NCI-H1417 (cell line): ENCODE results near the gene SLAMF6.
A peak's percentile ranks its signal among the peaks of the same experiment; 100 is the strongest.
"Not testable (repeated sequence)": the region's sequence is repeated elsewhere in the genome, so short reads cannot be mapped to it uniquely, and the experiment has no call there.

Experiments used
- DNase-seq, 3 experiments: peaks; one replicate each; lab custom pipeline; 2025; lab: John Stamatoyannopoulos, UW

The SLAMF6 gene

DNA sequence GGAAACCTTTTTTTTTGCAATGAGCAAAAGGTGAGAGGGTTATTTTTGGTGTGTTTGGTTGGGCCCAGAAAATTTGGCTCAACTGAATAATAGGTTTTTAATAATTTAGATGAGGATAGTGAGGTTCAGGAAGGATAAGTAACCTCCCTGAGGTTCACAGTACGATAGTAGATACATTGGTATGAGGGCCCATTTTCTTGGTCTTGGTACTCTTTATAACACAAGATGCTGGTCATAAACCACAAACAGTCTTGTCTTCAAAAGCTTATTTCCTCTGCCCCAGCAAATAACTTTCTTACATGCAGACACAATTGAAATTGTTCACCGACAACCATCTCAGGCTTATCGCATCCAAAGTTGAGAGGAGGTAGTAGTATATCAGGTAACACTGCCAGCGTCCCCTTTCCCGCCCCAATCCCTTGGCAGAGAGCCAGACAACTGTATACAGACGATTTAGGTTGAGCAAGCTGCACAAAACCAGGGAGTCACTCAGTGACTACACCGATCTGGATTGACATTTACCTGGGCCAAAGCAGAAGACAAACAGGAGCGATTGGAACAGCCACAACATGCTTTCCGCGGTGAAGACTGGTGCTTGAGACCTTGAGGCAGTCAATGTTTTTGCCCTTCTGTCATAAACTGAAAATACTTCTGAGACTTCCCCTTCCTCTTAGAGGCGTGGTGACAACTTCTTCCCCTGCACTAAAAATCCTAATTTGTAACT is at the start of gene SLAMF6:
Gene SLAMF6, minus strand, starts transcription at position 634 of the 724 bp plus-strand sequence. Its CDS starts 63 bp downstream, at position 571.
- no peak for DNase-seq

DNA sequence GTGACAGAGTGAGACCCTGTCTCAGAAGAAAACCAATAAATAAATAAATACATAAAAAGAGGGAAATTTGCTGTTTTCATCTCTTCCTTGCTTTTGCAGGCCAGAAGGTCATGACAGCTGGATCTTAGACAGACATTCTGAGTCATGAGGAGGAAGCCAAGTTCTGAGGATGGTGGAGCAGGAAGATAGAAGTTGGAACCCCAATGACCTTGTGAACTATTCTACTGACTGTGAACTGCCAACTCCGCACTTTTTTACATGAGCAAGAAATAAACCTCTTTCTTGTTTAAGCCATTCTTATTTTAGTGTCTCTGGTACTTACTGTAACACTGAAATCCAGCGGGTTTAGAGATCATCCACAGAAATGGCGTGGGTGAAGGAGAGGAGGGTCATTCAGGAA is 47.8 kb upstream of the SLAMF6 start:
- no peak for DNase-seq

DNA sequence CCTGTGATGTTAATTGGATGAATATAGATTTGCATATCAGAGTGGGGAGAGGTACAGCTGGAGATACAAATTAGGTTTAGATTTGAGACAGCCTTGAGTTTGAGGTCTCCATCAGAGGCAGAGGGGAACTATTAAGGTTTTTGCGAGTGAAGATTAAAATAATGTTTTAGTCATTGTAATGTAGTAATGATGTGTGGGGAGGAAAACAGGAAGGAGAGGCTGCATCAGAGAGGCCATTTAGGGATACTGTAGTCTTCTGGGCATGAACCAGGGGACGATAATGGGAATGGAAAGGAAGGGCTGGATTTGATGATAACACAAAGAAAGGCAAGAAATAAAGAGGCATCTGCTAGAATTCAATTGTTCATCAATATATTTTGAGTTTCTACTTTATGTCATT is 46.8 kb upstream of the SLAMF6 start:
- no peak for DNase-seq

DNA sequence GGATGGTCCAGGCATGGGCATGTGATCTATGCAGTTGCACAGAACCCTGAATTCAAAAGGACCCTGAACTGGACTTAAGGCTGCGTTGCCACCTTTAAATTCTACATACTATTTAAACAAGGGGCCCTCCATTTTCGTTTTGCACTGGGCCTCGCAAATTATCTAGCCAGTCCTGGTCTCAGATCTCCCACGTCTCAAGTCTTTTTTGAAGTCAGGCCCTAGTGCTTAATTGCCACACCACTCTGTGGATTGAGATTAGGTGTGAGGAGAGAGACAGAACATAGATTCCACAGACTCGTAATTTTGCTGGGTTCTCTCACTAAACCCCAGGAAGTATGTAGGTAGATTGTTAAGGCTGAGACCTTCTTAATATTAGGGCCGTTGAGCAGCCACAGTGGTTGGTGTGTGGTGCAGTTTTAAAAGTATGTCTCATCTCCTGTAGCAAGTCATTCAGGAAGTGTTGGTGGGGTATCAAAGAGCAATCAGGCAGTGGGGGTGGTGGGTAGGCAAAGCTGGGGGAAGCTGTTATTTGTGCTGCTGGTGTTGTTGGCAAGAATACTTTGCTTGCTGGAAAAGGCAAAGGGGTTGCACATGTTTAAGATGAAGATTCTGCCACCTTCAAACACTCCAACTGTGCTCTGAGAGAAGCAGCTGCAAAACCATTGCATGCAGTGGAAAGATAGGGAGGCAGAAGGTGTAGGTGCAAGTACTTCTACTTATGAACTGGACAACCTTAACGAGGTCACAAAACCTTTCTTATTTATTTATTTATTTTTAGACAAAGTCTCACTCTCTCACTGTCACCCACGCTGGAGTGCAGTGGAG is 45.0 kb upstream of the SLAMF6 start:
- DNase-seq = no peak

DNA sequence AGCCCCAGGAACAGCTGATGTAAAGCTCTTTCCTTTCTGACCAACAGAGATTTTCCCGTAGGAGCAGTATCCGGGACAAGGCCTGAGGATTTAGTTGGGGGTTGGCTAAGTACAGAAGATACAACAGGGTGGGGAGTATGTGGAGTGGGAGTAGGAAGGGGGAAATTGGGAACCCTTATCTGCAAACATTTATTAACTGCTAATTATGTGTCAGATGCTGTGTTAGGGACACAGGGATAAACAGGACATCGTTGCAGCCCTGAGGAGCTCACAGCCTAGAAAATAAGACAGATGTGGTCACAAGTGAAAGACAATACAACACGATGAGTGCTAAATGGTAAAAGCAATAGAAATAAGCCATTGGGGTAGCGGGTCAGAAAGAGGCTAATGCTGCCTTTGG is 44.3 kb upstream of the SLAMF6 start:
- DNase-seq = no peak

DNA sequence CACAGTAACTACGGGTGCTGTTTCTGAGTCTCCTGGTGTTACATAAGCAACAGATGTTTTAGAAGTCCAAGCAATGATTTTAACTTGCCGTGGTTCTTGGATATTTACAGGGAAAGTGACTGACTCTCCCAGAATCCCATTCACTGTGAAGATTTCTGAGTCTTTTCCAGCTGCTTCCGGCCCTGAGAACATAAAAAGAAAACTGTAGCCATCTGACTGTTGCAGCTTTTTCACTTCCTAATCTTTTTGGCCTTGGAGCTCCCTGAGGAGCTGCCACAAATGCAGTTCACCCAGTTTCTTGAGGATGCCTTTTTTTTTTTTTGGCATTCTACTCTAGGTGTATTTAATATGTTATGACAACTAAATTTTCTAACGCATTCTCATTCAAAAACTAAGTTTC is 42.5 kb upstream of the SLAMF6 start:
- no peak for DNase-seq

DNA sequence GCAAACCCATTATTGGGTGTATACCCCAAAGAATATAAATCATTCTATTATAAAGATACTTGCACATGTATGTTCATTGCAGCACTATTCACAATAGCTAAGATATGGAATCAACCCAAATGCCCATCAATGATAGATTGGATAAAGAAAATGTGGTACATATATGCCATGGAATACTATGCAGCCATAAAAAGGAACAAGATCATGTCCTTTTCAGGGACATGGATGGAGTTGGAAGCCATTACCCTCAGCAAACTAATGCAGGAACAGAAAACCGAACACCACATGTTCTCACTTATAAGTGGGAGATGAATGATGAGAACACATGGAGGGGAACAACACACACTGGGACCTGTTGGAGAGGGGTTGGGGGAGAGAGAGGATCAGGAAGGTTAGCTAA is 40.2 kb upstream of the SLAMF6 start:
- not testable (repeated sequence) for DNase-seq

DNA sequence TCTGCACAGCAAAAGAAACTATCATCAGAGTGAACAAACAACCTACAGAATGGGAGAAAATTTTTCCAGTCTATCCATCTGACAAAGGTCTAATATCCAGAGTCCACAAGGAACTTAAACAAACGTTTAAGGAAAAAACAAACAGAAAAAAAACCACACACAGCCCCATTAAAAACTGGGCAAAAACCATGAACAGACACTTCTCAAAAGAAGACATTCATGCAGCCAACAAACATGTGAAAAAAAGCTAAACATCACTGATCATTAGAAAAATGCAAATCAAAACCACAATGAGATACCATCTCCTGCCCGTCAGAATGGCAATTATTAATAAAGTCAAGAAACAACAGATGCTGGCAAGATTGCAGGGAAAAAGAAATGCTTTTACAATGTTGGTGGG is 39.7 kb upstream of the SLAMF6 start:
- DNase-seq = not testable (repeated sequence)

DNA sequence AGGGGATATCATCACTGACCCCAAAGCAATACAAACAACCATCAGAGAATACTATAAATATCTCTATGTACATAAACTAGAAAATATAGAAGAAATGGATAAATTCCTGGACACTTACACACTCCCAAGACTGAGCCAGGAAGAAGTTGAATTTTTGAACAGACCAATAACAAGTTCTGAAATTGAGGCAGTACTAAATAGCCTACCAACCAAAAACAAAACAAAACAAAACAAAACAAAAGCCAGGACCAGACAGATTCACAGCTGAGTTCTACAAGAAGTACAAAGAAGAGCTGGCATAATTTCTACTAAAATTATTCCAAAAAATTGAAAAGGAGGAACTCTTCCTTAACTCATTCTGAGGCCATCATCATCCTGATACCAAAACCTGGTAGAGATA is 37.8 kb upstream of the SLAMF6 start:
- DNase-seq = no peak

DNA sequence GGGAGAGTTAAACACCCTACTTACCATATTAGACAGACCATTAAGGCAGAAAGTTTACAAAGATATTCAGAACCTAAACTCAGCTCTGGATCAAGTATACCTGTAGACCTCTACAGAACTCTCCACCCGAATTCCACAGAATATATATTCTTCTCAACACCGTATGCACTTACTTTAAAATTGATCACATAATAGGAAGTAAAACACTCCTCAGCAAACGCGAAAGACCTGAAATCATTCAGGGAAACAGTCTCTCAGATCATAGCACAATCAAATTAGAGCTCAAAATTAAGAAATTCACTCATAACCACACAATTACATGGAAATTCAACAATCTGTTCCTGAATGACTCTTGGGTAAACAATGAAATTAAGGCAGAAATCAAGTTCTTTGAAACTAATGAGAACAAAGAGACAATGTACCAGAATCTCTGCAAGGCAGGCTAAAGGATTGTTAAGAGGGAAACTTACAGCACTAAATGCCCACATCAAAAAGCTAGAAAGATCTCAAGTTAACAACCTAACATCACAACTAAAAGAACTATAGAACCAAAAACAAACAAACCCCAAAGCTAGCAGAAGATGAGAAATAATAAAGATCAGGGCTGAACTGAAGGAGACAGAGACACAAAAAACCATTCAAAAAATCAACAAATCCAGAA is 37.1 kb upstream of the SLAMF6 start:
- no peak for DNase-seq

DNA sequence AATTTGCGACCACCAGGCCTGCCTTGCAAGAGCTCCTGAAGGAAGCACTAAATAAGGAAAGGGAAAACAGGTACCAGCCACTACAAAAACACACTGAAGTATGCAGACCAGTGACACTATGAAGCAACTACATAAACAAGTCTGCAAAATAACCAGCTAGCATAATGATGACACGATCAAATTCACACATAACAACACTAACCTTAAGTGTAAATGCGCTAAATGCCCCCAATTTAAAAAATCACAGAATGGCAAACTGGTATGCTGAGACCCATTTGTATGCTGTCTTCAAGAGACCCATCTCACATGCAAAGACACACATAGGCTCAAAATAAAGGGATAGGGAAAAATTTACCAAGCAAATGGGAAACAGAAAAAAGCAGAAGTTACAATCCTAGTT is 36.4 kb upstream of the SLAMF6 start:
- DNase-seq = not testable (repeated sequence)

DNA sequence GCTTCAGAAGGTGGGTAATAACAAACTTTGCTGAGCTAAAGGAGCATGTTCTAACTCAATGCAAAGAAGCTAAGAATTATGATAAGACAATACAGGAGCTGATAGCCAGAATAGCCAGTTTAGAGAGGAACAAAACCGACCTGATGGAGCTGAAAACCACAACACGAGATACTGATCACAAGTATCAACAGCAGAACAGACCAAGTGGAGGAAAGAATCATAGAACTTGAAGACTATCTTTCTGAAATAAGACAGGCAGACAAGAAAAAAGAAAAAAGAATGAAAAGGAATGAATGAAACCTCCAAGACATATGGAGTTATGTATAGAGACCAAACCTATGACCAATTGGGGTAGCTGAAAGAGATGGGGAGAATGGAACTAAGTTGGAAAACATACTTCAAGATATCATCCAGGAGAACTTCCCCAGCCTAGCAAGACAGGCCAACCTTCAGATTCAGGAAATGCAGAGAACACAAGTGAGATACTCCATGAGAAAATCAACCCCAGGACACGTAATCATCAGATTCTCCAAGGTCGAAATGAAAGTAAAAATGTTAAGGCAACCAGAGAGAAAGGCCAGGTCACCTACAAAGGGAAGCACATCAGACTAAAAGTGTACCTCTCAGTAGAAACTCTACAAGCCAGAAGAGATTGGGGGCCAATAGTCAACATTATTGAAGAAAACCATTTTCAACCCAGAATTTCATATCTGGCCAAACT is 35.8 kb upstream of the SLAMF6 start:
- DNase-seq = no peak

DNA sequence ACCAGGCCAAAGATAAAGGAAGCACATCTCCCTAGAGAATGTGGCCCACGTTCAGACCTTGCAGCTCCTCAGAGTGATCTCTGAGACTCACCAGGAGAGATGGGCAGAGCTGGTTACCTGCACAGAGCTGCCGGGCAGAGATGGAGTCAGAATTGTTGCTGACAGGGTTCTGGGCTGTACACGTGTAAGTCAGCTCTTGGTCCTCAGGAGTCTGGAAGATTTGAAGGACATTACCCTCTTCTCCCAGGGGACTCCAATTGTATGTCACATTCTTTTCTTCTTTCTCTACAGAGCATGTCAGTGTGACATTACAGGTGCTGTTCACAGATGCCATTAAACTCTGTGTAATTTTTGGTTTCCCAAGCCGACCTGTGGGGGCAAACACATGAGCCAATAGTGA is 30.7 kb upstream of the SLAMF6 start:
- DNase-seq = peak in 1 of 3 experiments; percentile 13

DNA sequence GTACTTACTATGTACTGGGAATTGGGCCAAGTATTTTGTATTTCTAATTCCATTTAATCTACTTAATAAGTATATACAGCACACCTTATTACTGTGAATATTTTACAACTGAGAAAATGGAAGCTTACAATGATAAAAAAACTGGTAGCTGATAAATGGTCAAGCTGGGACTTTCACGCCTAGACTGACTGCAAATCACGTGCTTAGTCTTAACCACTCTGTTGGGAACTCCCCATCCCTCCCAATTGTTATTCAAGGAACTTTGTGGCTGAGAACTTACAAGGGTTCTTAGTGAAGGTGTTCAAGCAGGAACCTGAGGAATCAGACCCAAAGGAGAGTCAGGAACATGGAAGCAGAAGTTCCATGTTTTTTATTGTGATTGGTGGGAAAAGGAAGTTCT is 29.4 kb upstream of the SLAMF6 start:
- DNase-seq = no peak

DNA sequence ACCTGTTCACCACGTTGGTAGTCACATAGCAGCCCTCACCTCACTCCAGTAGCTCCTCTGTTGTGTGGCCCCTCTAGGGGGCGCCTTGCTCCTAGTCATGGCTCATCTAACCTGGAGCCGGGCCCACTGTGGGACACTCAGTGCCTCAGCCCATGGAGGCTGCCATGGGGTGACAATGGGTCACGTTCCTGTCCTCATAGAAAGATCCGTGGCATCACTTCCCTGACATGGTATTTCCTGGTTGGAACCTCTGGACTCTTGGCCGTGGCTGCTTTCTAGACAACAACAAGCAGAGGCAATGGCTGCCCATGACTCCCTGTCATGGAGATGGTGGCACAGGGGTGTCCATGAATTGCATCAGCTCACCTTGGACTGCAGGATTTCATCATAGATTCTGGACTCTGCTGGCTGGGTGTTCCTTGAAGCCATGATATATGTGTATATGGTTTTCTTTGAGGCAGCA is 27.5 kb upstream of the SLAMF6 start:
- DNase-seq = no peak

DNA sequence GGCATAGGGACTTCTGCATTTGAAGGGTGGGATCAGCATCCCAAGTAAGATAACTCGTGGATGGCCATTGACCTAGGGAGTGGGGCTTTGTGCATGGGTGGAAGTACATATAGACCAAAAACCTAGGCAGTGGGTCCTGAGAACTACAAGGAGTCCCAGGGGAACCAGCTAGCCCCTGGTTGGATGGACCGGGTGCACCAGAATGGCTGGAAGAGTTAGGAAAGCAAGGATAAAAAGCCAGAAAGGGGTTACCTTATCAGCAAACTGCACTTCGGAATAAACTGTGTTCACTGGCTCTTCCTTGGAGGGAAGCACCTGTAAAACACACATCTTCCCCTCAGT is 26.6 kb upstream of the SLAMF6 start:
- DNase-seq = no peak

DNA sequence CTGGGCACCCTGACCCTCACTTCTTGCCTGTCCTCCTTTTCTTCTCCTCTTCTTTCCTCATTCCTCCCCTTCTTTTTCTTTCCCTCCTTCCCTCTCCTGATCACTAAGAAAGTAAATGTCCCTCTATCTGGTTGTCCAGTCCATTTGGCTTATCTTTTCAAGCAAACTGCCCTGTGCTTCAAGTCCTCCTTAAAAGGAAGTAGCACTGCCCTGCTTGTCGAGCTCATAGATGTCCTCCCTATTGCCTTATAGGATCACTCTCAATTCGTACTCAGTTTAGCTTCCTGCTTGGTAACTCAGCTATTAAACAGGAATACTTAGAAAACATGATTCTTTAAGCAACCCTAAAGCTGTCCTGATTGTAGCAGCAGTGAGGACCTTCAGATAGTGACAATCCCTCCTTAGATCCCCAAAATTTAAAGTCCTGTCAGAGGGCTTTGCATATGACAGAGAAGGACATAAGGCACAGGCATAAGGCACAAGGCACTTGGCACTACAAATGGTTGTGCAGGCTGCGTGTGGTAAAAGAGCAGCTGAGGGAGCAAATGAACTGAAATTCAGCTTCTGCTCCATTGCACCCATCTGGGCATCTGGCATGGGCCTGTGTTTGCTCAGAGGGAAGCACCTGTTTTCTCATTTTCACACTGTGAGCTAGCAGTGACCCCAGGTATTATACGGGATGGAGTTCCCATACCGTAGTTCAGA is 26.1 kb upstream of the SLAMF6 start:
- DNase-seq = peak in 1 of 3 experiments; percentile 30

DNA sequence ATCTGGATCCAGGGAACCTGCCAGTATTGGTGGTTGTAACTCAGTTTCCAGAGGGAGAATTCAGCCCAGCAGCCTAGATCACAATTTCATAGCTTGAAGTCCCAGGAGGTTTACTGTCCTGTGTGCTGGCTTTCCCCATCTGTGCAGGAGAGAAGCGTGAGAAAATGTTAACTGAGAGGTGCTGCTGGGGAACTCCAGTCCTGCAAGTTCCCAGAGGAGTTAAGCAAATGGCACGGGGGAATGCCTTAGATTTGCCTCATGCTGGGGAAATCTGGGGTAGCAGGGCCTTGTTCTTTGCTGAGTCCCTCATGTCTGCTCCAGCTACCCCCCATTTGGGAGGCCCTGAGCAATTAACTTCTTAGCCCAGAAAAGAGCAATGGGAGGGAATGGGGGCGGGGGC is 25.1 kb upstream of the SLAMF6 start:
- DNase-seq = no peak

DNA sequence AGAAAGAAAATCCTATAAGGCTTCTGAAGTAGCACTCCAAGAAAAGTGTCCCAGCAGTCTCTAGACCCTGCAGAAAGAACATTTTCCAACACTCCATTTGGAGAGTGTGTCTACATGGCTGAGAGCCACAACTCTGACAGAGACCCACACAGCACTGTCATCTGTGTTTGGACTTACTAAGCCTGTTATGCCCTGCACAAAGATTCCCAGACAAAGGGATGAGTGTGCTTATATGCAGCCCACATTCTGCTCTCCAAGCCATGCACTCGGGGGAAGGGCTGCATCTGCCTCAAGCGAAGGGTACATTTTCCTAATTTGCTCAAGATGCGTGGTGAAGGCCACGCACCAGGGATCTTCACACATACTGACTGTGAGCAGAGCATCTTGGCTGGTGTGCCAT is 24.4 kb upstream of the SLAMF6 start:
- DNase-seq = no peak

DNA sequence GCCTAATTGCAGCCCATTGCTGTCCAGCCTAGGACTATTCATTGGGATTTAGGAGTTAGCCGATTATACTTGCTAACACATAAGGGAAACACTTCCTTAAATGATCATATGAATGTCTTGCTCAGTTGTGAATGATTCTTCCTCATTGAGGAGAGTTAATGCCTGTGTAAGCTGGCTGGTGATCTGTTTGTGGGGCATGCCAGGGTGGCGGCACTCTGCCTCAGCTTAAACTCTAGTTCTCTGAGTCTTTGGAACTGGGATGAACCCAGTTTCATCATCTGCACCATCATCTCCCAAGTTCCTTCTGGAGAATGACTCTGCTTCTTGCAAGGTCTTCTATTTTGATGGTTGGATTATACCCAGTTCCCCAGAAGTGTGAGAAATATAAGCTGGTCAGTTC is 23.9 kb upstream of the SLAMF6 start:
- DNase-seq = no peak

DNA sequence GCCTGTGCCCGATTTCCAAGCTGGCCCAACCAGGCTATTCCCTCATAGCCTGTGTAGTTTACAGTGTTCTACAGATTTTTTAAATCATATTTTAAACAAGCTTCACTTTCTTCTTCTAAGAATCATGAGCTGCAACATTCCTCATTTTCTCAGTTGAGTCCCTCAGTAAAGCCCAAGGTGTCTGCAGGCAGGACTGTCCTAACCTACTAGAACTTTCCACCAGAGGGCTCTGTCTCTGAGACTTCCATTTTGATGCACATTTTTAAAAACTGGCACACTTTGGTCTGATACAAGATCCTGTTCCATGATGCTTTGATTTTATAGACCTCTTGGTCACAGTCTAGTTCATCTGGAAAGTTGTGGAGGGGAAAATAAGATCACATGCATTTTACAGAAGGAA is 21.6 kb upstream of the SLAMF6 start:
- peak in 1 of 3 experiments; percentile 26 for DNase-seq
